GM19463 (cell line): ENCODE measurements around the gene WDFY4.

ENCODE experiments used
- ATAC-seq: cut with Tn5 transposase; IDR thresholded peaks from one replicate; pipeline ENCODE4 v1.9.1; 2021; ENCODE audit warnings: mild to moderate bottlenecking, moderate library complexity; ENCODE audit not compliant: unreplicated experiment

The WDFY4 gene

DNA sequence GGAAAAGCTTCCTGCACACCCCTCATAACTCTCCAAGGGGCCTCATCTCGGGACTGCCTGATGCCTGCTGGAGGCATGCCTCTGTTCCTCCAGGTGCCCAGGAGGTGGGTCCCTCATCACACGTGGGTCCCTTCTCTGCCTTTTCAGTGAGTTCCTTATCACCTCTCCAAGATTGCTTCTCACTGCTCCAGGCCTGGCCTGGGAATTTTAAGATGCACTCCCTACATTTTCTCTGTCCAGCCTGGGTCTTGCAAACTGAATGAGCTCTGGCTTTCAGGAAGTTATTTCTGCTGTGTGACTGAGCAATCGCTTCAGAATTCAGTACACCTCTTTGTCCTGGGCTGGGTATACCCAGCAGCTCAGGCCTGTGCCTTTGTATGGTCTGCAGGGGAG lies 211.1 kb downstream of the WDFY4 start:
- ATAC-seq = no peak

DNA sequence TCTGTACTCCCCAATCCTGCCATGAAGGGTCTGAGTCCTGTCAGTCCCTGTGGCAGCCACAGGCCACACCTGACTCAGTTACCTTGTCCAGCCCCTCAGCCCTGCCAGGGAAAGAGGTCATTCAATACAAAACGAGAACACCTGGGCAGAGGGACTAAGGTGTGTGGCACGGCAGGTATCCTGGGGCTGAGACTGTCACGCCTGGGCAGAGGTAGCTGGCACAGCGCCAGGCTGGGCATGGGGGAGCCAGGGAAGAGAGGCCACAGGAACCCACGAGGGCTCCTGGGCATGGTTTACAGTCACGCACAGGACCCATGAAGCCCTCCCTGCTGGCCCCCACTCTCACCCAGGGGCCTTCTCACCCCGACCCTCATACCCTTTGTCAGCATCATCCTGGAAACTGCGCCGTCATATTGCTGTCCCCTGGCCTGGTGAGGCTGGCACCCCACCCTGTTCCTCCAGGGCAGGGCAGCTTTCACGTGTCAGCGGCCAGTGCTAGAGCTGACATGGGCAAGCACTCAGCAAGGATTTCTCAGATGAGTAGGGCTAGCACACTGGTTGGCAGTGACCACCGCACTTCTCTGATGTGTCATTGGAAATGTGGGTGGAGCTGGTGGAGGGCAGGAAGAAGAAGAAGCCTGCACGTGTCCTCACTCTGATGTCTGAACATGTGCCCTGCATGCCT lies 212.2 kb downstream of the WDFY4 start:
- ATAC-seq = no peak

DNA sequence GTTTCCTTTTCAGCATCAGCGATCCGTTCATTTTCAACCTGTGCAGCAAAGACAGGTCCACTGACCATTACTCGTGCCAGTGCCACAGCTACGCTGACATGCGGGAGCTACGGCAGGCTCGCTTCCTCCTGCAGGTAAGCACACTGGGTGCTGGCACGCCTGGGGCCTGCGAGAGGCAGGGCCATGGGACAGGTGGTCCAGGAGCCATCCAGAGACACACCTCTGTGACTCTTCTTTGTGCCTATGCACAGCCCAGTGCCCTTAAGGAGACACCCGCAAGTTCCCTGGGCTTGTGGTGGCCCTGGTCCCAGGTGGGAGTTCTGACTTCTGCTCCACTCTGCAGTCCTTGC lies 212.7 kb downstream of the WDFY4 start:
- ATAC-seq = no peak

DNA sequence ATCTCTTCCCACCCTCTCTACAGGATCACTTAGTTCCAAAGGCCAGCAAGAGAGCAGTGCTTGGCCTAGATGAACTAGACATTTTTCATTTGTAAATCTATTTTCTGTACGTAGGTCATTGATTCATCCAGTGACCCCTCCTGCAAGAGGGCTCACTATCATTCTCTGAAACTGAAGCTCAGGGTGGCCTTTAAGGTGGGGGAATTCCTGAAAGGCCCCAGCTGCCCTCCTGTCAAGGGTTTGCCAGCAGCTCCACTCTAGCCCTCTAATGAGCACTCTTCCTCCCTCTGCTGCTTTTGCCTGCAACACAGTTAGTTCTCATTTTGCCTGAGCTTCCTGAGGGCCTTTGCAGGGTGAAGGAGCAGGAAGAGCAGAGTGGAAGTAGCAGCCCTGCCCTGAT lies 213.8 kb downstream of the WDFY4 start:
- ATAC-seq = no peak

DNA sequence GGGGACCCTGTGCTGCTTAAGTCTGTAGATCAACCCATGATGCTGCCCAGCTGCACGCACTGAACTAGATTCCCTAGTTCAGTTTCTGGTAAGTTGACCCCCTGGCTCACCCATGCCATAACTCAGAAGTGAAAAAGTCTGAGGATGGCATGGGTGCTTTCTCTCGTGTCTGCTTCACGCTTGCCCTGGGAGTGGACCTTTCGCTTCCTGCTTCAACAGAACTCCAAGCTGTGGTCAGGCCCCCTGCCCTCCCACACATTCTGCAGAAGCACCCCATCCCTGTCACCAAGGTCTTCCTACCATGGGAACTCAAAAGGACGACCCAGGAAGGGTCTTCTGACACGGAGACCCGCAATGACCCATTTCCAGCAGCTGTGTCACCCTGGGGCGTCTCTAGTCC lies 215.1 kb downstream of the WDFY4 start:
- ATAC-seq = no peak

DNA sequence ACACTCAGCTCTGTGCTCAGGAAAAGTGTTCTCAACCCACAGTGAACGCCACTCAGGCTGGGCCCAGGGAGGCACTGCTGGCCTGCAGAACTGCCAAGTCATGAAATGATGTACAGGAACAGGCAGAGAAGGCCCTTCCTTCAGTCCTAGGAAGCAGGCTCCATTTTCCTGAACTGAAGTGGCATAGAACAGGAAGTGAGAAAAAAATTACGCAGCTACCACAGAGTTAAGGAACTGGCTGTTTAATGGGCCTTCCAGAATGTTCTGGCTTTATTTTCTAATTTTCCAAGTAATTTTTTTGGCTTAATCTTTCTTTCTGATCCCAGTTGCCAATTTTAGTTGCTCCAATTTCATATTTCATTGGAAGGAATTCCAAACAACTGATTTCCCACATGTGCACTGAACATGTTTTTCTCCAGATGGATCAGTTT lies 215.7 kb downstream of the WDFY4 start:
- no peak for ATAC-seq

DNA sequence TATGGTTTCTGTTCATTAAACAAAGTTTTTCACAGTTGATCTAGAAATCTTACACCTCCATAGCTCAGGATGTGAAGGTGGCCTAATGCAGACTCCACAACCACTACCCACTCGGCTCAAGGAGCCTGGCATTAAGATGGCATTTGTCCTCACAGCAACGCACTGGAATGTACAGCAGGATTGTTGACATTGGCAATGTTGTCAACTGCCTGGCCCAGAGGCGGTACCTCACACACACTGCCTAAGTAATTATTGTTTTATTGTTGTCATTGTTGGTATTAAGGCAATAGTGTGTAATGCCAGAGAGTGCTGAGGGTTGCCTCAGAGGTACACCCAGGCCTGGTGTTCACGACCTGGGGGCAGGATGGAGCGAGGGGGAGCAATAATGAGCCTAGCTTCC lies 216.6 kb downstream of the WDFY4 start:
- ATAC-seq = no peak

DNA sequence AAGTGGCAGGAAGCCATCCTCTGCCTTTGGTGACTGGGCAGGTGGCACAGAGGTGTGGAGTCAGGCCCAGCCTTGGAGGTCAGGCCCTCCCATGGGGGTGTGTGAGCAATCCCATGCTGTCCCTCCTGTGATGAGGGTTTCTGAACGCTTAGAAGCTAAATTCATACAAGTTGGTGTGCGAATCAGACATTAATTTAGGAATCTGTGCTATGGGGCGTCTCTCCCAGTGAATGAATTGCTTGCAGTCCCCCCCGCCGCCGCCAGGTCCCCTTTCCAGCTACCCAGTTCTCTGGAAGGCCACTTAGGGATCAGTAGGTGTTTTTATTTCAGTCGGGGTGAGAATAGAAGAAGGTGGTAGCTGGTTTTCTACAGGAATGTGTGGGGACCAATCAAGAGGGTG lies 217.4 kb downstream of the WDFY4 start:
- ATAC-seq = no peak

DNA sequence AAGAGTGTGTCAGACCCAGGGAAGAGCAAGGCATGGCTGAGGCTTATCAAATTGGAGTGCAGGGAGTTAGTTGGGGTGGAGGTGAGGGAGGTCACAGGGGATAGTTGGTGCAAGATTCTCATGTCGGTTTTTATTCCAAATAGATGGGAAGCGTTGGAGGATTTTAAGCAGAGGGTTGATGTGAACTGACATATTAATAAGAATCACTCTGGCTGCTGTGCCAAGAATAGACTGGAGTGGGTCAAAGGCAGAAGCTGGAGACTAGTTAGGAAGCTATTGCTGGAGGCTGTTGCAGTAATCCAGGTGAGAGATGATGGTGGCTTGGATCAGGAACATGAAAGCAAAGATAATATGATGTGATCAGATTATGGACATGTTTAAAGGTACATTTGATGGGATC lies 218.5 kb downstream of the WDFY4 start:
- no peak for ATAC-seq

DNA sequence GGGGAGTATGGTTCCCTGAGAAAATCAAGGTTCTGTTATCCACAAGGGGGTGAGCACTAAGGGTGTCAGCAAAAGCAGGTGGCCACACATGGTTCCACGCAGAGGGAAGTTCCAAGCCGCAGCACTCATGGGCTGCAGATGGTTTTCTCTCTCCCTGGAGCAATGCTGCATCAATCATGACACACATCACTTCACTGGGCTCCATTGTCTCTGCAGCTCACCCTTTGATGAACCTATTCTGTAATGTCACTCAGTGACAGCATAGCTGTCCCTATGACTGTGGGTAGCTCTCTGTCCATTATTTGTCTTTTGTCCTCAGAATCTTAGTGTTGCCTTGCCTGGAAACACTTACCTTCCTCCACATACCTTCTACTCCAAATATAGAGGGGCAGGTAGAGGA lies 220.2 kb downstream of the WDFY4 start:
- no peak for ATAC-seq

DNA sequence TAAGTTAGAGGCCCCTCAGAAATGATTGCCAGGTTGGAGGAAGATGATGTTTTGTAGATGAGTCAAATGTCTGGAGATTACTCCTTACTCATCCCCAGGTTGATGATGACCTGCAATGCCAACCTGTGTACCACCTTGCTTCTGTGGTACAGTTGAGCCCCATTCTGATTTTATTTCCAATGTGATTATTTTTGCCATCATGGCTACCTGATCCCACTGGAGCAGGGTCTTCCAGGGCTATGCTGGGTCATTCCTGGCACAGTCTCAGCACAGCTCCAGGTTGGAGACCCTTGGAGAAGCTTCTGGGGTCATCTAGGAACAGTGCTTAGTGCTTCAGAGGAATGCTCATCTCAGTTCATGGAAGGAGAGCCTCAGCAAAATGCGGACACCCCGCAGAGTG lies 220.6 kb downstream of the WDFY4 start:
- no peak for ATAC-seq

DNA sequence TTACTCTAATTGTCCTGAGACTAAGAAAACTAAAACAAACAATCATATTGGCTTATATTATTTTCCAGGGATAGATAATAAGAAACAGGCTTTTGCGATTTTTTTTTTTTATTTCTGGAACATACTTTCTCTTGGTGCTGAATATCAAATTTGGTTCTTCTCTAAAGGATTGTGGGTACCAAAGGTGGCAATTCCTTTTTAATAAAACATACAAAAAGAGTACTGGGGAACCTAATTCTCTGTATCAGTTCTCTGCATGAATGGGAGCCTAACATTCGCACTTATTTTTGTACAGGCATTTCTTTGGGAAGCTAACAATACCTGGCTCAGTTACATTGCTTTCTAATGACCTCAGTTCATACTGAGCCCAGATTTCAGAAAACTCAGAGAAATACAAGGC lies 222.2 kb downstream of the WDFY4 start:
- no peak for ATAC-seq

DNA sequence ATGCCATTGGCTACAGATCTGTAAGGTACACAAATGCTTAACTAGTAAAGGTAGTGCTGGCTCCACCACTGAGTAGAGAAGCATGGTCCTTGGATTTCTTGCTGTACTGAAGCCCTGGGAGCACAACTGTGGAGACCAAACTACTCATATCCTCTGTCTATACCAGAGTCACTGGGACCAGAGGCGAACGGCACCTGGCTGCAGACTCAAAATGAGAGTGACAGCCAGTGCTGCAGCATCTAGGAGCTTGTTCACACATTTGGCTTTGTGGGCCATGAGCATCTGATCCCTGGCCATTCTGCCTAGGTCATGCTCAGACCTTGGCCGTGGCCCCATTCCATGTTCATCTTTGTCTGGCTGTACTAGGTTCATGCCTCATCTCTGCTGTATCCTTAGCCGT lies 223.1 kb downstream of the WDFY4 start:
- ATAC-seq = no peak

DNA sequence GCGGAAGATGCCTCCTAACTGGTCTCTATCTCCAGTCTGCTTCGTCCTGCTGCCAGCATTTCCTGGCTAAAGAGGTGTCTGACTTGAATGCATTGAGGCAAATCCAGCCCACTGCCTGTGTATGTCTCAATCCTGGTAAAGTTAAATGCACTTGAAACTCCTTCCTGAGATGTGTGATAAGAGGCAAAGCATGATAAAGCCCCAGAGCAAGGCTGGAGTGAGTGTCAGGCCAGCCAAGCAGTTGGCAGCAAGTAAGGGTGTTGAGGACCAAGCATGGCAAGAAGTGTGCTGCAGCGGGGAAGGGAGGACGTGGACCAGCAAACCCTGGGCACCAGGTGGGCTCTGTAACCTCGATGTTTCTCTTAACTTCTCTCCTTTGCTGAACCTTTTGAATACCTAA lies 225.9 kb downstream of the WDFY4 start:
- ATAC-seq = no peak

DNA sequence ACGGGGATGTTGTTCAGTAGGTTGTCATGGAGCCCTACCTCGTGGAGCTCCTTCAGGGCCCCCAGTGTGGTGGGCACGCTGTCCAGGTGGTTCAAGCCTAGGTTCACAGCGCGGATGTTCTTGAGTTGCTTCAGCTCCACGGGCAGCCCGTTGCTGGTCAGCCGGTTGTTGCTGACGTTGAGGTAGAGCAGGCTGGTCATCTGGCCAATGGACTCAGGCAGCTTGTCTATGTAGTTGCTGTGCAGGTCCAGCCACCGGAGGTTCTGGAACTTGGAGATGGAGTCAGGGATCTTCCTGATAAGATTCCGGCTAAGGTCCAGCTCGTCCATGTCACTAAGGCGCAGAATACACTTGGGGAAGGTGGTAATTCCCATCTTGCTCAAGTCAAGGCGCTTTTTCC lies 229.0 kb downstream of the WDFY4 start:
- no peak for ATAC-seq

DNA sequence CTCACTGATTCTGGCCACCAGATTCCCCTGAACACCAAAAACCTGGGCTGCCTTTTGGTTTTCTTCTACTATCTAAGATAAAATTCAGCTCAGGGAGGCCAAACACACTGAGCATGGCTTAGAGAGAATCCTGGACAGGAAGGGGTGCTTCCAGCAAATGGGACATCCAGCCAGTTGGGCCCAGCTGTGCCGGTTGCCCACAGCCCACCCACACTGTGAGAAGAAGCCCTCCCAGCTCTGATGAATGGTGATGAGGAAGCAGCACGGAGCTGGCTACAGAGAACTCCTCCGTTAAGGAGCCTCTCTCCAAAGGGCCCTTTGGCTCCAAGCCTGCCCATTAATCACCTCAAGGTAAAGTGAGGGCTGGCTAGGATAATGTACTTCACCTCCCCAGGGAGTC lies 239.1 kb downstream of the WDFY4 start:
- ATAC-seq = no peak

DNA sequence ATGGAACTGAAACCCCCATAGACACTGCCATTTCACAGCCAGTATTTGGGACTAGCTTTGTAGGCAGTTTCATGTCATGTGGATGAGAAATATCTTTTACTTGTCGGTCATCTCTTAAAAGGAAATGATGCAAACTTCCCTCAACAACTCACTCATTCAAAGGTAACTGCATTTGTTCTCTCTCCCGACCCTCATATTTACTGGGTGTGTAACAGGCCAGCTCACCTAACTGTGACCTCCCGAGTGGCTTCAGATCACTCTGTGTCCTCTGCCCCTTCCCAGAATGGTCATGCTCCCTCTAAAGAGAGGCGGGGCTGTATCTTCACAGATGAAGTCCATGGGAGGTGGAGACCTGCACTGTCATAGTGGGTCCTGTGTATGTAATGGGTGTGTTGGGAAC lies 240.3 kb downstream of the WDFY4 start:
- ATAC-seq = no peak

DNA sequence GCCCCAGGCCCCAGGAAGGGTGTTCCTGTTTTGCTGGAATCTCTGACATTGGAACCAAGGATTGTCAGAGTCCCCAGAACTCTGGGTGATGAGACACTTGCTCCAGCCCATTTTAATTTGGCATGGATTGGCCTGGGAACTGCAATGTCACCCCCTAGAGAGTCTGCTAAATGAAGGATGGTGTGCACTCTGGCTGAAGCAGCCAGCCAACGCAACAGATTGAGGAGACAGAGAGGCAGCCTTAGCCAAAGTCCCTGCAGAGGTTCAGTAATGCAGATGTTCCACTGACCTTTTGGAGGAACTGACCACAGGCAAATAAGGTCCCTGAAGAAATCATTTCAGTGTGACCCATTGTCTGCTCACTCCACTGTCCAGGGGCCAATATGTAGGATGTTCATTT lies 241.6 kb downstream of the WDFY4 start:
- ATAC-seq = no peak

DNA sequence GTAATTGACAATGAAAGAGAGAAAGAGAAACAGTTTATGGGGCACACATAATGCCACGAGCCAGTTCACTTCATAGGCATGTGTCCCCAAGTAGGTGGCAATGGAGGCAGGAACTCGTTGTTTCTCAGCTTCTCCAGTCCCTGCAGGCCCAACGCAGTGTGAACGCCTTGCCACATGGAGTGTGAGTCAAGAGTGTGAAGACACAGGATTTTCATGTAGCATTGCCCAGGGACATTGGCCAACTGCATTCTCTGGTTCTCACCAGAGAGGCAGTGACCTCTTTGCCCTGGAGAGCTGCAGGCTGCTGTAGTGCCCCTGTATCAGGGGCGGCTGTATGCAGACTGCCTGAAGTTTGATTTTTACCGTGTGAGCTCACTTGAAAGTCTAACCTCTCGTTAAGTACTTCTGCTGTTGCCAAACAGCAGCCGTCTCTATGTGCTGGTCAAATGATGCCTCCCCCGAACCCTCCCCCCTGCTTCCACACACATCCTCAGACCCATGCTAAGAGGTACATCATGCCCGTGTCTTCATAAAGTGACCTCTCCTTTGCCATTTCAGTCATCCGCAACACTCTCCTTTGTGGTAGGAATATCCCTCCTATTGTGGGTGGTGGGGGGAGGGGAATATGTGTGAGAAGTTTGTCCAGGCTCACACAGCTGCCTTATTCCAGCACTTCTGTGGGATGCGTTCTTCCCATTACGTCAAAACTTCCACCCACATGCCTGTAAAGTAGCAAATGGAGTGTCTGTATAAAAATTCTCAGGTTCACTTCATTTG lies 242.3 kb downstream of the WDFY4 start:
- ATAC-seq = no peak

DNA sequence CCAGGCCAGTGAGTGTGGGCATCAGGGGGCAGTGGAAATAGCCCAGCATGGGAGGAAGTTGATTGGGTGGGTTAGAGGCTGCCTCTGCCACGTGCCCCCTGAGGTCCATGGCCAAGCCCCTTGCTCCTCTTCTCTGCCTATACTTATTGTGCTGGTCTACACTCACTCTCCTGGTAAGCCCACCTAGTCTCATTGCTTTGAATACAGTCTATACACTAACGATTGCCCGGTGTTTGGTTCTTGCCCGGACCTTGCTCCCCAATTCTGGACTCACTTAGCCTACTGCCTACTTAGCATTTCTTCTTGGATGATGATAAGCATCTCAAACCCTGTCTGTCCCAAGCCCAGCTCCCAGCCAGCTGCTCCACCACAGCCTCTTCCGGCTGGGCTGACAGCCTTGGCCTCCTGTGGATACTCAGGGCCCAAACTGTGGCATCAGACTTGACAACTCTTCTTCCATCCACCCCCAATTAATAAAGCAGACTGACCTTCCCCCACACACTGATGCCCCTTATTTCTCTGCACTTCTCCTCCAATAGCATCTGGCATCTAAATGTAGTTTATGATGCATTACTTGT lies 244.8 kb downstream of the WDFY4 start:
- ATAC-seq = no peak

DNA sequence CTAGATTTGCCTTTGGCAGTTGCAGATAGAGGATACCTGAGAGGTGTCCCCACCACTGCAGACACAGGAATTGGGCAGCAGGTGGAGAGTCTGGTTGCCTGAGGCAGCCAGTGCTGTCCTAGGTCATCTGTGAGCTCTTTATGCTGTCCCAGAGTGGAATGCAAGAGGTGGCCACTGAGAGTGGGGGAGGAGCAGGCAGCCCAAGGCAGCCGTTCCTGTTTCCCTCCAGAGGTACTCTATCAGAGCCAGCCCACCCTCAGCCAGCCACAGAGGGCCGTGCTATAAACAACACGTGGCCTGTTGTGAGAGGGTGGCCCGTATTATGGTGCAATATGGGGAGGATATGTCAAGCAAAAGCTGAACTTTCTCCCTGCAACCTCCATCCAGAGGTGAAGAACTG lies 246.5 kb downstream of the WDFY4 start:
- no peak for ATAC-seq

DNA sequence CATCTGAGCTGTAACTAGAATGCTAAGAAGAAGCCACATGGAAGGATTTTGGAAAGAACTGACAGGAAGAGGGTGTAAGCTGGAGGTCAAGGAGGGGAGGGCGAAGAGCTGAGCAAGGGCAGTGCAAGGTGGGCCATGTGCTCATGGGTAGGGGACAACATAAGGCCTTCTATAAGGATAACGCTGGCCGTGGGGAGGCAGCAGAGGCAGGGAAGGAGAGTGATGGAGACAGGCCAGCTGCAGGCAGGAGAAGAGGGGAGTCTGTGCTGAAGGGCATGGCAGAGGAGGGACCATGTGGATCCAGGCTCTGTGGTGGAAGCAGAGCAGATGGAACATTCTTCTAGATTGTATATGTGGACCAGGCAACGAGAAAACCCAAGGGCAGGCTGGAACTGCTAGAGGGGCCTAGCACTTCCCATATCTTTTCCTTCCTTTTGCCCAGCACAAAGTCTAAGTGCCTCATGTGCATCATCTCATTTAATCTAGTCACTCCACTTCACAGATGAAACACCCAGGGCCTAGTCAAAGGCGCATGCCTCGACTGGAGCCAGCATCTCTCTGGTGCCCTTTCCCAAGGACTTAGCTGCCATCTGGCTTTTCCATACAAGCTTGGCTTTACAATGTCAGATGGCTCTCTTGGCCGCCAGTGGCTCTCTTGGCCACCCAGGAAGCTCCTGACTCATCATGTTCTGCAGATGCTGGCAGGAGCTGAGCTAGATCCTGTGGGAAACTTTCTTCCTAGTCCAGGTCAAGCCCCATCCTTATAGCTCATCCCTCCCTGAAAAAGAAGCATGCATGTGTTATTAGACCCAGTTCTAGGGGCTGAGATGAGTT lies 248.4 kb downstream of the WDFY4 start:
- ATAC-seq = no peak
